GM18498 (cell line): ENCODE measurements around the gene RBM17.
"Not testable (repeated sequence)": the region's sequence is repeated elsewhere in the genome, so short reads cannot be mapped to it uniquely, and the experiment has no call there.

Source experiments
- ATAC-seq: cut with Tn5 transposase; IDR thresholded peaks from one replicate; pipeline ENCODE4 v1.9.1; 2021; ENCODE audit warnings: mild to moderate bottlenecking, moderate library complexity; ENCODE audit not compliant: unreplicated experiment

Gene RBM17

GRCh38 chr10:6088721-6089333 lies at the start of gene RBM17:
RBM17 (plus strand) TSS chr10:6089034; CDS start chr10:6097066, 8,032 bp downstream.
- ATAC-seq = peak; percentile 87

GRCh38 chr10:6039711-6040110 lies 49.1 kb upstream of the RBM17 start:
- ATAC-seq = no peak

- no peak for ATAC-seq
These were observed 48.6 kb upstream of the RBM17 start for GRCh38 chr10:6040205-6040604.

- not testable (repeated sequence) for ATAC-seq
These were observed 45.5 kb upstream of the RBM17 start for GRCh38 chr10:6043377-6043776.

GRCh38 chr10:6044060-6044459 lies 44.8 kb upstream of the RBM17 start:
- no peak for ATAC-seq

- ATAC-seq = no peak
These were observed 44.0 kb upstream of the RBM17 start for GRCh38 chr10:6044751-6045313.

- ATAC-seq = no peak
These were observed 43.5 kb upstream of the RBM17 start for GRCh38 chr10:6045314-6045848.

- ATAC-seq = no peak
These were observed 42.7 kb upstream of the RBM17 start for GRCh38 chr10:6045878-6046772.

GRCh38 chr10:6046773-6047611 lies 41.8 kb upstream of the RBM17 start:
- ATAC-seq = no peak

GRCh38 chr10:6047847-6048246 lies 41.0 kb upstream of the RBM17 start:
- no peak for ATAC-seq

- ATAC-seq = no peak
These were observed 40.4 kb upstream of the RBM17 start for GRCh38 chr10:6048281-6049030.

- ATAC-seq = no peak
These were observed 39.8 kb upstream of the RBM17 start for GRCh38 chr10:6049031-6049400.

GRCh38 chr10:6050801-6051445 lies 37.9 kb upstream of the RBM17 start:
- ATAC-seq = peak; percentile 70

- ATAC-seq = peak; percentile 33
These were observed 36.3 kb upstream of the RBM17 start for GRCh38 chr10:6052247-6053221.

GRCh38 chr10:6053303-6053702 lies 35.5 kb upstream of the RBM17 start:
- ATAC-seq = no peak

GRCh38 chr10:6053816-6054631 lies 34.8 kb upstream of the RBM17 start:
- no peak for ATAC-seq

GRCh38 chr10:6054884-6055283 lies 34.0 kb upstream of the RBM17 start:
- ATAC-seq = no peak

- no peak for ATAC-seq
These were observed 32.9 kb upstream of the RBM17 start for GRCh38 chr10:6055929-6056328.
